OCI-LY7 (cell line): Measurements from ENCODE around the gene SBF2.

Source experiments
- EZH2phosphoT487 ChIP-seq: fragments of 200-600 bp; sonication (generic); IDR thresholded peaks from 2 replicates; pipeline ENCODE4 v1.6.1; 2018; ENCODE audit warnings: low read depth, borderline replicate concordance, mild to moderate bottlenecking, mixed run types, antibody characterized with exemption, low read length, moderate library complexity, mixed read lengths
- TF ChIP-seq, protein P1 (sequence below): fragments of 200-600 bp; sonication (generic); conservative IDR thresholded peaks from 2 replicates; pipeline ENCODE4 v1.5.1; 2014; ENCODE audit warnings: mild to moderate bottlenecking, antibody characterized with exemption, low read length, moderate library complexity, mixed read lengths

DNA sequence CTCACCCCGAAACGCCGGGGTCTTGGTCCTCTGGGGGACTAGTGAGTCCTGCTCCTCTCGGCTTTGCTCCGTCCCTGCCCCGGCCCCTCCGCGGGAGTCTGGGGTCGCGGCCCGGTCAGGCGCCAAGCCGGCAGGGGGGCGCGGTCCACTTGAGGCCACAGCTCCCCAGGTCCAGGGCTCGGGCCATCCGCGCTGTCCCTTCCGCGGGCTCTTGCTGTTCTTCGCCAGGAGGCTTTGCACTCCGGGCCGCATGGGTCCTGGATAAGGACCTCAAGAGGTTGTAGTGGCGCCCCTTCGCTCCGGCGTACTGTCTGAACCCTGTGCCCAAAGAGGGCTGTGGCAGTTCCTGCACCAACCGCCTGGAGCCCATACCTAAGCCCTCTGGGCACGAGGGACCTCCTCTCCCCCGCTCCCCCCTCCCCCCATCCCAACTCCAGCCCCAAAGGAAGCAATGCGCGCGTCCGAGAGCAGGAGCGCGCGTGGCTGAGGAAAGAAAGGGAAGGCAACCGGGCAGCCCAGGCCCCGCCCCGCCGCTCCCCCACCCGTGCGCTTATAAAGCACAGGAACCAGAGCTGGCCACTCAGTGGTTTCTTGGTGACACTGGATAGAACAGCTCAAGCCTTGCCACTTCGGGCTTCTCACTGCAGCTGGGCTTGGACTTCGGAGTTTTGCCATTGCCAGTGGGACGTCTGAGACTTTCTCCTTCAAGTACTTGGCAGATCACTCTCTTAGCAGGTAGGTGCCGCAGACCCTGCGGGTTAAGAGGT is 10.7 kb upstream of the SBF2 start, which contains the start of gene ADM:
- TF ChIP-seq, protein P1, sequence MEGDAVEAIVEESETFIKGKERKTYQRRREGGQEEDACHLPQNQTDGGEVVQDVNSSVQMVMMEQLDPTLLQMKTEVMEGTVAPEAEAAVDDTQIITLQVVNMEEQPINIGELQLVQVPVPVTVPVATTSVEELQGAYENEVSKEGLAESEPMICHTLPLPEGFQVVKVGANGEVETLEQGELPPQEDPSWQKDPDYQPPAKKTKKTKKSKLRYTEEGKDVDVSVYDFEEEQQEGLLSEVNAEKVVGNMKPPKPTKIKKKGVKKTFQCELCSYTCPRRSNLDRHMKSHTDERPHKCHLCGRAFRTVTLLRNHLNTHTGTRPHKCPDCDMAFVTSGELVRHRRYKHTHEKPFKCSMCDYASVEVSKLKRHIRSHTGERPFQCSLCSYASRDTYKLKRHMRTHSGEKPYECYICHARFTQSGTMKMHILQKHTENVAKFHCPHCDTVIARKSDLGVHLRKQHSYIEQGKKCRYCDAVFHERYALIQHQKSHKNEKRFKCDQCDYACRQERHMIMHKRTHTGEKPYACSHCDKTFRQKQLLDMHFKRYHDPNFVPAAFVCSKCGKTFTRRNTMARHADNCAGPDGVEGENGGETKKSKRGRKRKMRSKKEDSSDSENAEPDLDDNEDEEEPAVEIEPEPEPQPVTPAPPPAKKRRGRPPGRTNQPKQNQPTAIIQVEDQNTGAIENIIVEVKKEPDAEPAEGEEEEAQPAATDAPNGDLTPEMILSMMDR, result peak; percentile 67
- no peak for TF ChIP-seq EZH2phosphoT487
